Measurements from ENCODE around the gene SHQ1. TPM values are rescaled to one million over a fixed set of nuclear protein-coding genes. Genes with fewer than 3 reads are reported as not detected.

SHQ1 gene
- total and polyA plus RNA-seq, 7 donors, result 6.2 to 20.6 (median 15.9) TPM

GRCh38 chr3:72746430-72747411 lies 101.5 kb downstream of the SHQ1 start:
- ATAC-seq, result no peak
- 50 to 57% (median 55%) methylated on average over 11 of the region's 11 CpGs for WGBS, 3 donors
- H3K27me3 ChIP-seq (ENCODE audit: insufficient read depth in 3 of 3, low read length in 2 of 3), result no peaks in the 10 kb centered on the region
- DNase-seq, result no peak
- no peaks in the 10 kb centered on the region for H3K4me1 ChIP-seq
- no peak overlapping the region for H3K4me3 ChIP-seq
- H3K9me3 ChIP-seq, result no peaks in the 10 kb centered on the region
- no peak overlapping the region for H3K27ac ChIP-seq
- H3K36me3 ChIP-seq (ENCODE audit: insufficient read depth in 1 of 2, low read depth in 1 of 2), result no peaks in the 10 kb centered on the region
- TF ChIP-seq, protein P1, sequence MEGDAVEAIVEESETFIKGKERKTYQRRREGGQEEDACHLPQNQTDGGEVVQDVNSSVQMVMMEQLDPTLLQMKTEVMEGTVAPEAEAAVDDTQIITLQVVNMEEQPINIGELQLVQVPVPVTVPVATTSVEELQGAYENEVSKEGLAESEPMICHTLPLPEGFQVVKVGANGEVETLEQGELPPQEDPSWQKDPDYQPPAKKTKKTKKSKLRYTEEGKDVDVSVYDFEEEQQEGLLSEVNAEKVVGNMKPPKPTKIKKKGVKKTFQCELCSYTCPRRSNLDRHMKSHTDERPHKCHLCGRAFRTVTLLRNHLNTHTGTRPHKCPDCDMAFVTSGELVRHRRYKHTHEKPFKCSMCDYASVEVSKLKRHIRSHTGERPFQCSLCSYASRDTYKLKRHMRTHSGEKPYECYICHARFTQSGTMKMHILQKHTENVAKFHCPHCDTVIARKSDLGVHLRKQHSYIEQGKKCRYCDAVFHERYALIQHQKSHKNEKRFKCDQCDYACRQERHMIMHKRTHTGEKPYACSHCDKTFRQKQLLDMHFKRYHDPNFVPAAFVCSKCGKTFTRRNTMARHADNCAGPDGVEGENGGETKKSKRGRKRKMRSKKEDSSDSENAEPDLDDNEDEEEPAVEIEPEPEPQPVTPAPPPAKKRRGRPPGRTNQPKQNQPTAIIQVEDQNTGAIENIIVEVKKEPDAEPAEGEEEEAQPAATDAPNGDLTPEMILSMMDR (IDR thresholded peaks at IDR 0.05), result no peak
- intact Hi-C loops (cut with DNase I), result no loop called here

- WGBS, 3 donors, result 70 to 74% (median 73%) methylated on average over 17 of the region's 17 CpGs
- peak in 3 of 4 donors; percentile 39 to 73 (median 48) for ATAC-seq
- H3K9me3 ChIP-seq, result no peaks in the 10 kb centered on the region
These were observed 102.9 kb downstream of the SHQ1 start for GRCh38 chr3:72745146-72745999.

DNA sequence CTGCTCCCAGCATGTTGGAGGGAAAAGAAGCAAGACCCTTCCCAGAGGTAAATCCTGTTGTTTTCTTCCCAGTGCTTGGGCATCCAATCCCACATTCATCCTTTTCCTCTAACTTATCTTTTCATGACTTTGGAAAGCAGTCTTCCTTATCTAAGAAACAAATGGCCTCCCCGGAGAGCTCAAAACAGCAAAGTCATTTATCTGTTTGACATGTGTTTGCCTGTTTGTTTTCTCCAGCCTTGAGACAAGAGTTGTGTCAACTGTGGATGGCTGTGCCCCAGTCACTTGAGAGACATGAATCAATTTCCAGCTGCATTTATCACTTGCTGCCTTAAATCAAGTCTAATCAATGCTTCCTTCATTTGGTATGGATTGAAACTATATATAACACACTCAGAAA lies 103.9 kb downstream of the SHQ1 start:
- Histone ChIP-seq H3K4me3 (no peak overlapping the region), H3K9me3 (no peaks in the 10 kb centered on the region), H3K4me1 (no peaks in the 10 kb centered on the region), H3K36me3 (ENCODE audit: insufficient read depth in 1 of 2, low read depth in 1 of 2) (no peaks in the 10 kb centered on the region), H3K27me3 (ENCODE audit: insufficient read depth in 3 of 3, low read length in 2 of 3) (peaks cover 0 to under 1% (median 0%) of the 10 kb centered on the region in 3 donors), H3K27ac (no peak overlapping the region)
- ATAC-seq (no peak), DNase-seq (no peak)
- intact Hi-C loops (cut with DNase I), result no loop called here
- TF ChIP-seq, protein P1 (IDR thresholded peaks at IDR 0.05), result no peak
- WGBS, 3 donors, result 50 to 60% (median 52%) methylated on average over 1 of the region's 1 CpG

More at GRCh38 chr3:72745146-72745999, 102.9 kb downstream of the SHQ1 start:
- H3K4me3 ChIP-seq, result no peak overlapping the region
- TF ChIP-seq, protein P1 (IDR thresholded peaks at IDR 0.05), result no peak
- intact Hi-C loops (cut with DNase I), result no loop called here
- H3K27ac ChIP-seq, result no peak overlapping the region
- no peaks in the 10 kb centered on the region for H3K36me3 ChIP-seq (ENCODE audit: insufficient read depth in 1 of 2, low read depth in 1 of 2)
- H3K4me1 ChIP-seq, result no peaks in the 10 kb centered on the region
- DNase-seq, result no peak
- no peaks in the 10 kb centered on the region for H3K27me3 ChIP-seq (ENCODE audit: insufficient read depth in 3 of 3, low read length in 2 of 3)

GRCh38 chr3:72739531-72740466 lies 108.4 kb downstream of the SHQ1 start:
- peak in 1 of 4 donors; percentile 30 for ATAC-seq
- intact Hi-C loops (cut with DNase I), result no loop called here
- WGBS, 3 donors, result 86 to 92% (median 89%) methylated on average over 6 of the region's 6 CpGs
- peaks cover under 1% of the 10 kb centered on the region for H3K9me3 ChIP-seq
- no peaks in the 10 kb centered on the region for H3K4me1 ChIP-seq
- H3K27ac ChIP-seq, result no peak overlapping the region
- H3K4me3 ChIP-seq, result no peak overlapping the region
- no peak for DNase-seq
- H3K27me3 ChIP-seq (ENCODE audit: insufficient read depth in 3 of 3, low read length in 2 of 3), result peaks cover 0 to 25% (median 3%) of the 10 kb centered on the region in 3 donors
- TF ChIP-seq, protein P1 (IDR thresholded peaks at IDR 0.05), result no peak
- H3K36me3 ChIP-seq (ENCODE audit: insufficient read depth in 1 of 2, low read depth in 1 of 2), result no peaks in the 10 kb centered on the region

Measured in psoas muscle (tissue), 8 donors.